Left cardiac atrium (tissue), 4 donors: ENCODE measurements around the gene PRRG4. TPM values are rescaled to one million over a fixed set of nuclear protein-coding genes. Genes with fewer than 3 reads are reported as not detected.
A peak's percentile ranks its signal among the peaks of the same experiment; 100 is the strongest.
"Not testable (repeated sequence)": the region's sequence is repeated elsewhere in the genome, so short reads cannot be mapped to it uniquely, and the experiment has no call there.

ENCODE experiments used
- ATAC-seq, 2 donors: fragments of 200-7000 bp; cut with Tn5 transposase; one replicate each; pipeline ENCODE4 v1.9.1; 2020; ENCODE audit warnings: mild to moderate bottlenecking in 2 of 2, moderate library complexity in 2 of 2
- DNase-seq: peaks from one replicate; pipeline ENCODE4 v3.0.0-alpha.2; 2020
- intact Hi-C, 2 donors: fragments of 100-400 bp; cut with DNase I; formaldehyde crosslinking; loops; one replicate each; pipeline versions ENCODE4 v1.14.1 to v1.15.1; 2022 to 2023
- long read RNA-seq: library from polyadenylated mRNA; unstranded; transcript quantifications from one replicate; pipeline ENCODE4 v2.0.0, GENCODE V29; 2021
- total RNA-seq, 2 donors: library from RNA; stranded (reverse); fragmentation: NEBNext Ultra II Directional; extraction: Animal tissue kit (Norgen Biotek cat#: 25700); gene quantifications; one replicate each; pipeline ENCODE4 v1.2.1, GENCODE V29; 2021
- donor health status: DM: no; HTN: yes; CAD: no.
- donor health status: DM: no; HTN: yes; CAD: no; lungs with severe emphysema.
- donor health status: DM: yes; HTN: yes; CAD: no.
- donor health status: Dilated cardiomyopathy.

The PRRG4 gene
- total RNA-seq = 1 to 10 TPM in 1 of 2 donors, under 1 TPM in 1; 0.92 to 1.0 TPM
- long read RNA-seq = 0 reads

GRCh38 chr11:32829680-32830412 lies at the start of gene PRRG4:
Gene PRRG4 (plus strand): TSS chr11:32829927. CDS start chr11:32830530, 603 bp downstream.
- DNase-seq = peak; percentile 58
- intact Hi-C loops = no loop called here
- peak; percentile 89 to 93 for ATAC-seq

- intact Hi-C loops, DNase-seq, ATAC-seq: not testable (repeated sequence)
Observed at GRCh38 chr11:32780839-32781238, 48.9 kb upstream of the PRRG4 start.

DNA sequence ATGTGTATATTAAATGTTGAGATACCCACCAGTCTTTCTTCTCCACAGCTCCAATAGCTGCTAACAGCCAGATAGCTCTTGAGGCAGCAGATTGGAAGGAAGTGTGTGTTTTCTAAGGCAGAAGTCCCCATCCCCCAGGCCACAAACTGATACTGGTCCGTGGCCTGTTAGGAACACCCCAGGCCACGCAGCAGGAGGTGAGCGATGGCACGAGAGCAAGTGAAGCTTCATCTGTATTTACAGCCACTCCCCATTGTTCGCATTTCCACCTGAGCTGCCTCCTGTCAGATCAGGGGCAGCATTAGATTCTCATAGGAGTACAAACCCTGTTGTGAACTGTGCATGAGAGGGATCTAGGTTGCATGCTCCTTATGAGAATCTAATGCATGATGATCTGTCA lies 48.0 kb upstream of the PRRG4 start:
- ATAC-seq (no peak), DNase-seq (no peak)
- intact Hi-C loops = no loop called here

DNA sequence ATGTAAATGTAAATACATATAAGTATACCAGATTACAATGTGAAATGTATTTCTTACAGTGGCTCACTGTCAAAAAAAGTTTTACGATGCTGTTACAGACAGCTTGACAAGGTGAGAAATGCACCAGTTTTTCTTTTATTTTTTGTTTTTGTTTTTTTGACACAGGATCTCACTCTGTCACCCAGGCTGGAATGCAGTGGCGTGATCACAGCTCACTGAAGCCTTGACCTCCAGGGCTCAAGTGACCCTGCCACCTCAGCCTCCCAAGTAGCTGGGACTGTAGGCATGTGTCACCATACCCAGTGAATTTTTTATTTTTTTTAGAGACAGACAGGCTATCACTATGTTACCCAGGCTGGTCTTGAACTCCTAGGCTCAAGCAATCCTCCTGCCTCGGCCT lies 44.5 kb upstream of the PRRG4 start:
- no peak for DNase-seq
- intact Hi-C loops = no loop called here
- ATAC-seq = no peak

GRCh38 chr11:32786811-32787210 lies 42.9 kb upstream of the PRRG4 start:
- ATAC-seq = no peak
- DNase-seq = no peak
- intact Hi-C loops = no loop called here

DNA sequence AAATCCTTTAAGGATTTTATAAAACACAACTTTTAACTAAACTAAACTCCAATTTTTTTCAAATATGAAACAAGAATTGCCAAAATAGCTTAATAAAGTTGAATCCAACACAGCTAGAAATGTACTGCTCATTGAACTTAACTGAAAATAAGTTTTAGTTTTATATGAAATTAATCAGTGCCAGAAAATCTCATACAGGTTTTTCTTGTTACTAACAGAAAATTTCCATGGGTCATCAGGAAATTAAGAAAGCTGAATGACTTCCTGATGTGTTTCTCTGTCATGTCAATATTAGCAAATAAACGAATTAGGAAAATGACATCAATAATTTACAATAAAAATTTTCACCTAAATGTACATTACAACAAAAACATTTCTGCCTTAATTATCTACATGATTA lies 38.8 kb upstream of the PRRG4 start:
- DNase-seq = no peak
- ATAC-seq = no peak

GRCh38 chr11:32792111-32792947 lies 37.4 kb upstream of the PRRG4 start:
- intact Hi-C loops = loop anchor here (2.0 to 5.0 kb wide), 2 partner anchors 470 kb away; no protein-coding TSS in a partner anchor

More for the DNA sequence above, 38.8 kb upstream of the PRRG4 start:
- intact Hi-C loops = loop anchor here in 1 of 2 donors (5.0 kb wide), 1 partner anchor 469 kb away; no protein-coding TSS in a partner anchor

DNA sequence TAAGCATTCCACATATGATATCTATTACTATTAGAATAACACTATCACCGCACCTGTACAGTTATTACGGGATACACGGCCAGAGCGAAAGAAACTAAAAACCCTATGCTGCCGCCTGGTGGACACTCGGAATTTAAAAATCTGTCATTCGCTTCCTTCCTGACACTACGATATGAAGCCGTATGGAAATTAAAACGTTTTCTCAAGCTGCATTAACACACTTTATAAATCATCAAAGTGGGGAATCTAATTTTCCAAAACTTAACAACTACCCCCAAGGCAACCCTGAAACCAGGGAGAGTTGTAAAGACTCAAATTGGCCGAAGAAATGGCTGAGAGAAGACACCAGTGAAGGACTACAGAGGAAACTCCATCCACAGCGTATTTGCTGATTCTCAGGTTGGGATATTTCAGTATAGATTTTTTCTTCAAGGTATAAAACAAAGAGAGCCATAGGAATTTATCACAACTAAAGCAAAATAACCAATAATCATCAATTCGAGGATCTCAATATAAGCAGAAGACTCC lies 36.7 kb upstream of the PRRG4 start:
- DNase-seq = peak; percentile 45
- peak; percentile 71 to 78 for ATAC-seq
- intact Hi-C loops = loop anchor here (2.0 to 5.0 kb wide), 2 partner anchors 470 to 471 kb away; no protein-coding TSS in a partner anchor

More at GRCh38 chr11:32792111-32792947, 37.4 kb upstream of the PRRG4 start:
- no peak for ATAC-seq
- no peak for DNase-seq

DNA sequence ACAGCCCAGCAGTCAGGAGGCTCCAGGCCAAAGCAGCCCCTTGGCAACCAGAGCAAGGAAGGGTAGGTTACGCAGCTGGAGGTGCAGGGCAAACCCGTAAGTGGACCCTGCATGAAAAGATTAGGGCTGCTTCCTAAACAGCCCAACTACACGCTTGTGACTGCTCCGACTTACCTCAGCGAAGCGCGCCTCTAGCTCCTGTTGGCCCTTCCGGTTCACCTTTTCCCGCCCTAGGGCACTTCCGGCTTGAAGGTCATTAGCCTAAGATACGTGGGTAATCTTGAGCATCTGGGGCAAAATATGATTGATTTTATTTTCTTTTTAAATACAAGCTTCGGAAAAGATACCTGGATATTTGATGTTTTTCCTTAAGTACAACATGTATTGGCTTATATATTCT lies 35.3 kb upstream of the PRRG4 start, which contains the start of gene CCDC73:
TSS of gene CCDC73 (minus strand) at position 224 of the 400 bp plus-strand sequence. CDS start 34,419 bp downstream, outside the sequence.
- no peak for DNase-seq
- no peak for ATAC-seq
- intact Hi-C loops = loop anchor here in 1 of 2 donors (5.0 kb wide), 1 partner anchor 472 kb away; no protein-coding TSS in a partner anchor

DNA sequence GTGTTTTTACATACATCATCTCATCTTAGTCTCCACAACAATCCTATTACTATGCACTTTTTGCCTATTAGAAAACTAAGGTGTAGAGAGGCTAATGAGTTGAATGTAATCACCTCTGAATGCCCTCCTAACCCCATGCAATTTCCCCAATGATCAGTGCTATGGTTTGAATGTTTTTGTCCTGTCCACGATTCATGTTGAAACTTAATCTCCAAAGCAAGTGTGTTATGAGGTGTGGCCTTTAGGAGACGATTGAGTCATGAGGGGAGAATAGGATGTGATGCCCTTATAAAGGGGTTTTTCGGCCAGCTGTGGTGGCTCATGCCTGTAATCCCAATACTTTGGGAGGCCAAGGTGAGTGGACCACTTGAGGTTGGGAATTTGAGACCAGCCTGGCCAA lies 33.3 kb upstream of the PRRG4 start:
- intact Hi-C loops = no loop called here
- no peak for ATAC-seq
- DNase-seq = no peak

DNA sequence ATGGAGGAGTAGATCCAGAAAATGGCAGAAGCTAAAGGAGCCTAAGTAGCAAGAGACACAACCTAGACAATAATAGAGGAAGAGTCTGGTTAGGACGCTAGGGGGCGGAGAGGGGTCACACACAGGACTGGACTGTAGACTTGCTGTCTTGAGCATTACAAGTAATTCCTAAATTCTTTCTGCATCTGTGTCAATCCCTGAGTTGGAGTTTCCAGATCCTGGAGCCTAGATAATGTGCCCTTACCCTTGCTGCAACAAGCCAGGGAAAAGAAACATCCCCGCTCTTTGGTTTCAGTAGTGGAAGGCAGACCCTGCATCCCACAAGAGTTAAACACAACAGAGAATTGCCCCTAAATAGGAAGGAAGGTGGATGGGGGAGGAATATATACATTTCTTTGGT lies 20.4 kb upstream of the PRRG4 start:
- peak; percentile 67 for DNase-seq
- ATAC-seq = peak; percentile 78 to 89
- intact Hi-C loops = no loop called here

GRCh38 chr11:32817181-32817851 lies 12.4 kb upstream of the PRRG4 start:
- intact Hi-C loops = no loop called here
- ATAC-seq = no peak

GRCh38 chr11:32817852-32818183 lies 11.9 kb upstream of the PRRG4 start:
- ATAC-seq (no peak), DNase-seq (no peak)
- intact Hi-C loops = no loop called here

More at GRCh38 chr11:32817181-32817851, 12.4 kb upstream of the PRRG4 start:
- DNase-seq = no peak

DNA sequence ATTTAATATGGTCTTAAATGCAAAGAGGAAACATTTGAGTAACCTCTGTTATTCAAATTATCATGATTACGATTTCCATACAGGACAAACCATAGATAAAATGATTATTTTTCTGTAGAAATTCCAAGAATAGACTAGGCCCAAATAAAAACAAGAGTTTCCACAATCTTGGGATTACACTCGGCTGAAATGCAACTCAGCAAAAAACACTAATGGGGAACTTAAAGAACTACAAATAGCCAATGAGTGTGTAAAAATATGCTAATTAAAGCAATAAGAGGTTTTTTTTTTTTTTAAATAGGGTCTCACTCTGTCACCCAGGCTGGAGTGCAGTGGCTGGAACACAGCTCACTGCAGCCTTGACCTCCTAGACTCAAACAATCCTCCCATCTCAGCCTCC lies 10.5 kb upstream of the PRRG4 start:
- intact Hi-C loops = no loop called here
- ATAC-seq (no peak), DNase-seq (no peak)

GRCh38 chr11:32820497-32820896 lies 9.2 kb upstream of the PRRG4 start:
- intact Hi-C loops = no loop called here
- DNase-seq = no peak
- no peak for ATAC-seq

DNA sequence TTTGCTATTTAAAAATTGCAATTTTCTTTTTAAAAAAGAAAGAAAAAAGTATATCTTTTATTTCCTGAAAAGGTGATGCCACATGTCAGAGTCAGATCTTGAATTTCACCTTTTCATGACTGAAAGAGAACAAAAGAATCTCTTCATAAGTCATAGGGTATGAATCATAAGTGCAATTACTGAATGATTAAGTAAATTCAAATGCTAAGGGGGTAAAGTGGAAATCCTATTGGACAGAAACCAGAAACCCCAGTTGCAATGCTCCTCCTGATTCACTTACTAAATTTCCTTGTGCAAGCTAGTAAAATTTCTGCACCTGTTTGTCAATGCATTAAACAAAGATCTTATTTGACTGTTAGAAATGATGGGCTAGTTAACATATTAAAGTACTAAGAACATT lies 8.2 kb upstream of the PRRG4 start:
- intact Hi-C loops = no loop called here
- ATAC-seq (no peak), DNase-seq (no peak)

DNA sequence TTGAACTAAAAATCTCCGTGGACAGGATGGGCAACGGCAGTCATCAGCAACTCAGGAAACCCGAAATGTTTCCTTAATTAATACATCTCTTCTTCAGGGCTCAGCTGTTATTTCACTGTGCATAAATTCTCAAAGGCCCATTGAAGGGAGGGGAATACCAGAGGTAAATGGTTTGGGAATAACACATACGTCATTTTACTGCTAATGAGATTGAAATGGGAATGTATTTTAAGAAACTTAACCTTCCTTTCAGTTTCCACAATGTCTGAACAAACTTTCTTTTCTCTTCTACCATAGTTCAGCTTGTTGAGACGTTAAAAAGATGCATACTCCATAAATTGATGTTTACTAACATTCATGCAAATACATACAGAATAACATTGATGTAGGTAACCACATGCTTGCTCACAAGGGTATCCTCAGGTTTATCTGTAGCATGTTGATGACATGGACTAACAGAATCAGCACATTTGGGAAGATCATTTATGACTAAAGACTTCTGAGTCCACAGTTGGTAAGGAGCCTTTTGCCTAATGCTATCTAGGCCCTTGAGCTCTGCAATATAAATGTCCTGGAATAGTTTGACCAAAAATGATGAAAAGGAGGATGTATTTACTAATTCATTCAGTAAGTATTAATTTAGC lies 7.7 kb upstream of the PRRG4 start:
- intact Hi-C loops = no loop called here
- DNase-seq (no peak), ATAC-seq (no peak)

DNA sequence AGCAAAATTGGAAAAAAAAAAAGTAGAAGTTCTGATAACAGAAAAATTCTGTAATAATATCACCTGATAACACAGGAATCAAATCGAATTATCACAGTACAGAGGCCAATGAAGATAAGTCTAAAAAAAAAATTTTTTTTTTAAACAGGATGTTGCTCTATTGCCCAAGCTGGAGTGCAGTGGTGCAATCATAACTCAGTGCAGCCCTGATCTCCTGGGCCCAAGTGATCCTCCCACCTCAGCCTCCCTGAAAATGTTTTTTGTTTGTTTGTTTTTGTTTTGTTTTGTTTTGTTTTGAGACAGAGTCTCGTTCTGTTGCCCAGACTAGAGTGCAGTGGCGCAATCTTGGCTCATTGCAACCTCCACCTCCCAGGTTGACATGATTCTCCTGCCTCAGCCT lies 6.1 kb upstream of the PRRG4 start:
- intact Hi-C loops, ATAC-seq, DNase-seq: not testable (repeated sequence)

GRCh38 chr11:32826113-32826512 lies 3.6 kb upstream of the PRRG4 start:
- DNase-seq (no peak), ATAC-seq (no peak)
- intact Hi-C loops = no loop called here
